HepG2 (cell line): Measurements from ENCODE around the gene ACSS1. TPM values are rescaled to one million over a fixed set of nuclear protein-coding genes. Genes with fewer than 3 reads are reported as not detected.

Experiments
- ATAC-seq: fragments of 200-7000 bp; cut with Tn5 transposase; 3 replicates; pipeline ENCODE4 v1.9.1; 2020; ENCODE audit warnings: mild to moderate bottlenecking, moderate library complexity
- BruUV-seq: library from RNA; stranded (reverse); fragments of 400-500 nt; replicated peaks from 2 replicates; lab custom pipeline; 2021; lab: Mats Ljungman, UMichigan
- CTCF ChIA-PET: fragments of 300-600 bp; formaldehyde crosslinking; extraction: SDS; loops from one replicate; lab custom pipeline; 2021; ENCODE audit warnings: low total read pairs, inconsistent platforms, low intra/inter-chr PET ratio; lab: Yijun Ruan, JAX
- POLR2A ChIA-PET: fragments of 350-600 bp; sonication (Branson Sonifier 250); formaldehyde crosslinking; loops from one replicate; lab custom pipeline; 2020; ENCODE audit warnings: antibody characterized with exemption, inconsistent platforms; lab: Yijun Ruan, JAX
- DNase-seq: peaks from one replicate; pipeline ENCODE4 v3.0.0-alpha.2; 2015; ENCODE audit warnings: low spot score
- FAIRE-seq: peaks from 3 replicates; lab custom pipeline; 2011; peaks lifted over from hg19 to GRCh38; lab: Jason Lieb, UNC
- H2AFZ ChIP-seq: one replicate; pipeline ENCODE4 v1.6.1; 2011; ENCODE audit warnings: low read length, inconsistent platforms
- H3K27ac ChIP-seq: fragments of 300-600 bp; 3 replicates; pipeline ENCODE4 v1.8.0; 2011; ENCODE audit warnings: mixed run types, mild to moderate bottlenecking, mixed read lengths, low read length, inconsistent platforms; ENCODE audit not compliant: insufficient read depth; ENCODE audit errors: extremely low read length
- H3K27me3 ChIP-seq, 2 experiments: fragments of 200-600 bp in 1 of 2; 2 replicates in 1 of 2; 3 replicates in 1 of 2; pipeline versions ENCODE4 v1.6.0 to v1.8.0; 2011; ENCODE audit warnings: low read length in 2 of 2, mild to moderate bottlenecking in 2 of 2, moderate library complexity in 2 of 2, inconsistent platforms in 1 of 2; ENCODE audit not compliant: insufficient read depth in 2 of 2, control insufficient read depth in 1 of 2
- H3K36me3 ChIP-seq, 2 experiments: fragments of 200-600 bp in 1 of 2; replicated peaks in 1 of 2; 2 replicates in 1 of 2; 3 replicates in 1 of 2; pipeline versions ENCODE4 v1.5.1 to v1.8.0; 2011; ENCODE audit warnings: low read length in 2 of 2, inconsistent platforms in 1 of 2; ENCODE audit not compliant: insufficient read depth in 2 of 2, control insufficient read depth in 1 of 2
- H3K4me1 ChIP-seq: 2 replicates; pipeline ENCODE4 v1.5.1; 2012; ENCODE audit warnings: low read length, inconsistent platforms; ENCODE audit not compliant: insufficient read depth
- H3K4me2 ChIP-seq: 2 replicates; pipeline ENCODE4 v1.6.0; 2011; ENCODE audit warnings: low read depth, low read length, inconsistent platforms
- H3K4me3 ChIP-seq, 3 experiments: fragments of 200-600 bp in 1 of 3; sonication (generic), shearing (Covaris generic) in 1 of 3; replicated peaks in 1 of 3; 2 replicates each; pipeline ENCODE4 v1.5.1; 2011 to 2016; ENCODE audit warnings: low read length in 3 of 3, inconsistent platforms in 2 of 3, low read depth in 2 of 3, mild to moderate bottlenecking in 2 of 3, control low read depth in 1 of 3, mixed read lengths in 1 of 3; ENCODE audit not compliant: insufficient read depth in 1 of 3
- H3K79me2 ChIP-seq: one replicate; pipeline ENCODE4 v1.6.1; 2011; ENCODE audit warnings: low read length, inconsistent platforms; ENCODE audit not compliant: insufficient read depth
- H3K9ac ChIP-seq: 2 replicates; pipeline ENCODE4 v1.6.0; 2011; ENCODE audit warnings: mild to moderate bottlenecking, low read depth, low read length, inconsistent platforms; ENCODE audit not compliant: insufficient read depth
- H3K9me3 ChIP-seq: 2 replicates; pipeline ENCODE4 v1.5.1; 2012; ENCODE audit warnings: mild to moderate bottlenecking, low read length
- H4K20me1 ChIP-seq: 2 replicates; pipeline ENCODE4 v1.6.0; 2011; ENCODE audit warnings: inconsistent platforms, mild to moderate bottlenecking, low read length, moderate library complexity; ENCODE audit not compliant: insufficient read depth
- BCL3 ChIP-seq: sonication (generic); formaldehyde crosslinking; IDR thresholded peaks from 2 replicates; pipeline ENCODE4 v1.5.1; 2020; ENCODE audit warnings: mild to moderate bottlenecking, missing genetic modification reagents, moderate library complexity
- BCLAF1 ChIP-seq: fragments of 450-650 bp; IDR thresholded peaks from 2 replicates; pipeline ENCODE4 v1.6.1; 2017; ENCODE audit warnings: mild to moderate bottlenecking
- CREB1 ChIP-seq, 2 experiments: fragments of 450-650 bp in 1 of 2; IDR thresholded peaks; 2 replicates each; pipeline ENCODE4 v1.6.1; 2016 to 2017; ENCODE audit warnings: control low read depth in 1 of 2, mild to moderate bottlenecking in 1 of 2, missing compliant biosample characterization in 1 of 2, missing genetic modification characterization in 1 of 2
- FUBP1 ChIP-seq: sonication (generic); formaldehyde crosslinking; IDR thresholded peaks from 2 replicates; pipeline ENCODE4 v1.5.1; 2020; ENCODE audit warnings: missing genetic modification reagents, mild to moderate bottlenecking, borderline replicate concordance
- GATA4 ChIP-seq: sonication (generic); IDR thresholded peaks from 2 replicates; pipeline ENCODE4 v1.6.1; 2016; ENCODE audit warnings: antibody characterized with exemption, low read depth, borderline replicate concordance
- KDM5A ChIP-seq: fragments of 200-600 bp; sonication (generic); IDR thresholded peaks from 2 replicates; pipeline ENCODE4 v1.7.0; 2018; ENCODE audit warnings: antibody characterized with exemption, mild to moderate bottlenecking, low read length, borderline replicate concordance
- MED1 ChIP-seq: sonication (generic); formaldehyde crosslinking; IDR thresholded peaks from 2 replicates; pipeline ENCODE4 v1.4.0; 2020; ENCODE audit warnings: missing genetic modification reagents
- MTA1 ChIP-seq: sonication (generic); formaldehyde crosslinking; IDR thresholded peaks from 2 replicates; pipeline ENCODE4 v1.4.0; 2020; ENCODE audit warnings: missing genetic modification reagents, mild to moderate bottlenecking, borderline replicate concordance
- PREB ChIP-seq: sonication (generic); formaldehyde crosslinking; IDR thresholded peaks from 2 replicates; pipeline ENCODE4 v1.4.0; 2020; ENCODE audit warnings: missing genetic modification reagents
- SALL2 ChIP-seq: sonication (generic); formaldehyde crosslinking; IDR thresholded peaks from 2 replicates; pipeline ENCODE4 v1.8.1; 2023; ENCODE audit warnings: mild to moderate bottlenecking, missing genetic modification reagents, inconsistent platforms
- ZNF282 ChIP-seq: fragments of 450-650 bp; IDR thresholded peaks from 2 replicates; pipeline ENCODE4 v1.6.1; 2018; ENCODE audit not compliant: partially characterized antibody
- ZNF674 ChIP-seq: sonication (generic); formaldehyde crosslinking; IDR thresholded peaks from 2 replicates; pipeline ENCODE4 v1.5.0; 2020; ENCODE audit warnings: low read depth, mild to moderate bottlenecking, missing genetic modification reagents
- ZSCAN21 ChIP-seq: sonication (generic); formaldehyde crosslinking; IDR thresholded peaks from 2 replicates; pipeline ENCODE4 v1.8.0; 2022; ENCODE audit warnings: mild to moderate bottlenecking, missing genetic modification reagents, moderate library complexity, borderline replicate concordance
- WGBS: methylation state at CpG from one replicate; pipeline ENCODE4 v1.1.6; 2017; ENCODE audit warnings: low lambda C conversion rate; 5-methylcytosine and 5-hydroxymethylcytosine counted together
- in situ Hi-C: cut with HindIII; loops from 2 replicates; pipeline ENCODE4 v1.10.0; 2017; ENCODE audit warnings: low pct_unique_long_range_greater_than_20kb; ENCODE audit not compliant: extremely low pct_ligation_motif_present
- intact Hi-C: fragments of 100-400 bp; cut with micrococcal nuclease; formaldehyde crosslinking; loops from one replicate; pipeline ENCODE4 v1.10.0; 2022; ENCODE audit not compliant: unreplicated experiment
- polyA plus RNA-seq, 8 experiments: library from polyadenylated mRNA; depleted of rRNA in 3 of 8; stranded (reverse) in 7 of 8; unstranded in 1 of 8; fragments of >200 nt; fragmentation: Illumina TruSeq in 4 of 8; extraction: Trizol in 4 of 8; gene quantifications; 2 replicates each; pipeline versions ENCODE4 v1.2.1 to v1.2.3, GENCODE V29; 2011 to 2016; ENCODE audit warnings: low read depth in 4 of 8, missing spikeins in 1 of 8, mixed read lengths in 1 of 8; ENCODE audit not compliant: insufficient read depth in 1 of 8
- total RNA-seq, 5 experiments: library from RNA; depleted of rRNA; stranded (reverse); fragments of >200 nt; fragmentation: Illumina TruSeq; extraction: Trizol; gene quantifications; 2 replicates each; pipeline ENCODE4 v1.2.3, GENCODE V29; 2016; ENCODE audit warnings: low read depth in 1 of 5

The ACSS1 gene
- total and polyA plus RNA-seq, 2 of the 13 experiments (the other 11 are each of a cell fraction or from before 2014, with no cell fraction given), result 15.2 to 41.6 TPM

- BruUV-seq, result no TSS peak
- no peak for FAIRE-seq
Observed at GRCh38 chr20:25008388-25009217, 49.3 kb downstream of the ACSS1 start.

More at GRCh38 chr20:25008388-25009217, 49.3 kb downstream of the ACSS1 start:
- H2AFZ ChIP-seq, result no peak overlapping the region
- ChIA-PET POLR2A (interaction anchor here (0.6 to 1.4 kb wide), 2 partner anchors 53 to 63 kb away, joined by 3 read pairs; no protein-coding TSS in a partner anchor), CTCF (no interaction called here)
- in situ Hi-C loops, result no loop called here
- H4K20me1 ChIP-seq, result no peaks in the 10 kb centered on the region
- 0 out of 5 replicates have a peak, but pooled peaks cover 0 to 5% of the 10 kb centered on the region in 2 experiments for H3K27me3 ChIP-seq
- H3K9ac ChIP-seq, result no peak overlapping the region
- no peak for ATAC-seq
- H3K79me2 ChIP-seq, result no peaks in the 10 kb centered on the region
- H3K36me3 ChIP-seq, result peaks cover 0 to 3% of the 10 kb centered on the region in 2 experiments; a peak in 4 of 5 replicates
- H3K4me3 ChIP-seq, result no peak overlapping the region
- TF ChIP-seq BCLAF1 (no peak), PREB (CRISPR knock-in tag) (no peak), ZNF282 (no peak), ZSCAN21 (no peak), MED1 (CRISPR knock-in tag) (no peak), KDM5A (no peak), BCL3 (CRISPR knock-in tag) (no peak), CREB1 (IDR thresholded peaks at IDR 0.05) (no peak), CREB1 (CRISPR knock-in tag; IDR thresholded peaks at IDR 0.05) (no peak), GATA4 (no peak), FUBP1 (no peak), ZNF674 (CRISPR knock-in tag) (no peak), MTA1 (CRISPR knock-in tag) (no peak), SALL2 (CRISPR knock-in tag) (no peak)
- H3K27ac ChIP-seq, result no peak overlapping the region
- no peak overlapping the region for H3K4me2 ChIP-seq
- no peaks in the 10 kb centered on the region for H3K9me3 ChIP-seq
- intact Hi-C loops, result no loop called here
- 80% methylated on average over 11 of the region's 11 CpGs for WGBS
- DNase-seq, result no peak
- no peaks in the 10 kb centered on the region for H3K4me1 ChIP-seq
